ENCODE results near the gene PAGR1. TPM values are rescaled to one million over a fixed set of nuclear protein-coding genes. Genes with fewer than 3 reads are reported as not detected.
"Not testable (repeated sequence)": the region's sequence is repeated elsewhere in the genome, so short reads cannot be mapped to it uniquely, and the experiment has no call there.

Gene PAGR1
- total and polyA plus RNA-seq, 8 donors, result 16.4 to 40.6 (median 29.0) TPM

DNA sequence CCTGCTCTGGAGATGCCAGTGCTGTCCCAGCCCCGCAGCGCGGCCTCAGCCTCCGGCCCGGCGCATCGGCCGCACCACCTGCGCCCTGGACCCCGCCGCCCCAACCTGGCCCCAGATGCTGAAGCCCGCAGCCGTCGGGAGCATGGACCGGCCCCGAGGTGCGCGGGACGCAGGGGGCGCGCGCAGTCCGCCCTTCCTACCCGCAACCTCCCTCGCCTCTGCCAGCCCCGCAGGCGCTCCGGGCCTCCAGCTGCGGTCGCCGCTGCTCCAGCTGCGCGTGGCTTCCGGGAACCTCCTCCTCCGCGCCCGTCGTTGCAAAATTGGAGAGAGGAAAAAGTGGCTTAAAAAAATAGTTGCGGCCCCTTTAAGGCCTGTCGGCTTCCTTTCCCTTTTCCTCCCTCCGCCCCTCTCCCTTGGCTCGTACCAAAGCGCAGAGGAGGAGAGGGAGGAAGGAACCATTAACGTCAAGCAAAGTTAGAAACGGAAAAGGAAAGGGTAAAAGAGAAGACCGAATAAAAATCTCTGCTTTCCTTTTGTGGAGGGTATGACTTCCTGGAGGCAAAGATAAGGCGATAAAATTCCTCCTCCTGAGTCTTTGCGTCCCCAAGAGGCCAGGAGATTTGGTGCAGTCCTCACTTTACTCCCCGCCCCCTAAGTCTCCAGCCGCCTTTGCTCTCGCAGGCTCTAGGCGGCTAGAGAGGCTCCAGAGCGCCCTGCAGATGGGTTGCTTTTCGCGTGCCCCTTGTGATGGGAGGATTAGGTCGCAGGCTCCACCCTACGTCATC, 47.1 kb downstream of the PAGR1 start, which contains the start of gene CDIPT:
TSS of gene CDIPT (minus strand) at position 343 of the 785 bp plus-strand sequence. CDS start 369 bp downstream, outside the sequence.
- H3K9me3 ChIP-seq, result no peaks in the 10 kb centered on the region
- peak; percentile 94 to 97 (median 96) for DNase-seq
- H3K27ac ChIP-seq, result peak within 1 kb of the TSS; percentile 84 to 87
- peak; percentile 99 for ATAC-seq
- H3K4me3 ChIP-seq, result peak within 1 kb of the TSS; percentile 81 to 86
- peaks cover 9 to 24% of the 10 kb centered on the region in 2 donors for H3K4me1 ChIP-seq
- peak; percentile 29 to 62 for TF ChIP-seq CTCF (IDR thresholded peaks at IDR 0.05)
- H3K27me3 ChIP-seq, result no peaks in the 10 kb centered on the region
- H3K36me3 ChIP-seq, result peaks cover 0 to 30% of the 10 kb centered on the region in 2 donors
- intact Hi-C loops (cut with DNase I), result loop anchor here in 1 of 2 donors (10.0 kb wide), 1 partner anchor 62 kb away; the partner anchor contains the start of gene KCTD13

DNA sequence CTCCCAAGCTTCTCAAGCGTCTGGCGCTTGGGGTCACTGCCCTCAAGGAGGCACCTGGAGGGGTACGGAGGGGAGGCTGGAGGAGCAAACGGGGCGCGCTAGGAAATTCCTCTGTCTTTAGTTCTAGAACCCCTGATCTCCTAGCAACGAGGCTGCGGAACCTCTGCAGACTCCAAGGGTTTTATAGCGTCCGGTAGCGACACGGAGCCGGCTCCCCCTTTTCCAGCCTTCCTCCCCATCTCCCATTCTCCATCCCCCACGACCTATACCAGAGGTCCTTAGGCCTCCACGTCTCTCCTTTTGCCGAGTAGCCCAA, 47.7 kb downstream of the PAGR1 start:
- H3K4me1 ChIP-seq, result peaks cover 9 to 24% of the 10 kb centered on the region in 2 donors
- intact Hi-C loops (cut with DNase I), result loop anchor here in 1 of 2 donors (10.0 kb wide), 1 partner anchor 61 kb away; the partner anchor contains the start of gene KCTD13
- H3K27ac ChIP-seq, result peak overlapping the region; percentile 84 to 87
- no peaks in the 10 kb centered on the region for H3K9me3 ChIP-seq
- TF ChIP-seq CTCF (IDR thresholded peaks at IDR 0.05), result no peak
- no peaks in the 10 kb centered on the region for H3K27me3 ChIP-seq
- peaks cover 0 to 25% of the 10 kb centered on the region in 2 donors for H3K36me3 ChIP-seq
- peak overlapping the region in 1 of 2 donors; percentile 81 for H3K4me3 ChIP-seq
- ATAC-seq (no peak), DNase-seq (no peak)

DNA sequence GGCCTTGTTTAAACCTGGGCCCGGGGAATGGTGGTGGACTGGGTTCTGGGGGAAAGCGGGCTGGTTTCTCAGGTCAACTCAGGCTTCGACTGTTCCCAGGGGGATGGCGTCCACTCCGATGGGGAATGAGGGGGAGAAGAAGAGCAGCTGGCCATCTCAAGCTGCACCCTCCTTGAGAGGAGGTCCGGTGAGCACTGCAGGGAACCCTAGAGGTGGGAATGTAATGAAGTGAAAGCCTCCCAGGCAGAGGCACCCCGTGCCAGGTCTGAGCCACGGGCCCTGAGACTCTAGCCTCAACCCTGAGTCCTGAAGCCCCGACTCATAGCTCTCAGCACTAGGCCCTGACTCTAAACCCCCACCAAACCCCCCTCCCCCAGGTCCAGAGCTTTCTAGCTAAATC, 48.3 kb downstream of the PAGR1 start:
- Histone ChIP-seq H3K36me3 (peaks cover 0 to 19% of the 10 kb centered on the region in 2 donors), H3K9me3 (no peaks in the 10 kb centered on the region), H3K27me3 (no peaks in the 10 kb centered on the region), H3K4me1 (peaks cover 9 to 24% of the 10 kb centered on the region in 2 donors), H3K27ac (no peak overlapping the region), H3K4me3 (no peak overlapping the region)
- no peak for TF ChIP-seq CTCF (IDR thresholded peaks at IDR 0.05)
- ATAC-seq (no peak), DNase-seq (no peak)
- intact Hi-C loops (cut with DNase I), result loop anchor here in 1 of 2 donors (10.0 kb wide), 1 partner anchor 61 kb away; the partner anchor contains the start of gene KCTD13

DNA sequence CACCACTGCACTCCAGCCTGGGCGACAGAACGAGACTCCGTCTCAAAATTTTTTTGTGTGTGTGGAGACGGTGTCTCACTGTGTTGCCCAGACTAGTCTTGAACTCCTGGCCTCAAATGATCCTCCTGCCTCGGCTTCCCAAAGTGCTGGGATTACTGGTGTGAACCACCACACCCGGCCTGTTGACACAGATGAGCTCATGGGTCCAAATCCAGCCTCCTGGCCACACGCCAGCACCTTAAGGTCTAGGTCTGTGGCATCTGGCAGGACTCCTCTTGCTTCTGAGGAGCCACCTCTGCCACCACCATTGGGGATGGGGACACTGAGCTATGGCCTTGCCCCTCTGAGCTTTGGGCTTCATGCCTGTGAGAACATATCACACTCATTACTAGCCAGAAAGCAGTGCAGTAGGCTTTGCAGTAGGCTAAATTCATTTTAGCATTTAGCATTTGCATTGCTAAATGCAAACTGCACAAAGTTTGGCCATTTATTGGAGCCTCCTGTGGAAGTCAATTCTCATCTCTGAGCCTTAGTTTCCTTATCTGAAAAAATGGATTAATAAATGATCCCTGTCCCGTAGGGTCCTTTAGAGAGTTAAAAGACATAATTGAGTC, 52.6 kb downstream of the PAGR1 start:
- TF ChIP-seq CTCF (IDR thresholded peaks at IDR 0.05), result no peak
- intact Hi-C loops (cut with DNase I), result loop anchor here in 1 of 2 donors (10.0 kb wide), 1 partner anchor 56 kb away; the partner anchor contains the start of gene KCTD13
- H3K4me1 ChIP-seq, result peaks cover 0 to 4% of the 10 kb centered on the region in 2 donors
- DNase-seq (no peak), ATAC-seq (no peak)
- no peaks in the 10 kb centered on the region for H3K9me3 ChIP-seq
- H3K27ac ChIP-seq, result no peak overlapping the region
- H3K4me3 ChIP-seq, result no peak overlapping the region
- H3K27me3 ChIP-seq, result no peaks in the 10 kb centered on the region
- H3K36me3 ChIP-seq, result no peaks in the 10 kb centered on the region

- not testable (repeated sequence) for H3K4me3 ChIP-seq, H3K9me3 ChIP-seq, H3K36me3 ChIP-seq, DNase-seq, H3K27ac ChIP-seq, ATAC-seq, H3K27me3 ChIP-seq, H3K4me1 ChIP-seq
- intact Hi-C loops (cut with DNase I), result loop anchor here in 1 of 2 donors (10.0 kb wide), 1 partner anchor 56 kb away; the partner anchor contains the start of gene KCTD13
These were observed 53.1 kb downstream of the PAGR1 start for GRCh38 chr16:29869067-29869466.

Other genes starting within 250 kb of the PAGR1 start
- 10 to 100 TPM; 27.7 to 29.1 TPM for gene SPN, start 152.9 kb upstream of the PAGR1 start, total RNA-seq
- gene SPN, start 152.9 kb upstream of the PAGR1 start, polyA plus RNA-seq (ENCODE audit: insufficient read length in 6 of 6), result 1 to 10 TPM; 1.9 to 2.6 (median 2.4) TPM
- 10 to 100 TPM; 21.9 to 27.1 TPM for gene QPRT, start 137.0 kb upstream of the PAGR1 start, total RNA-seq
- 10 to 100 TPM; 46.2 to 58.8 (median 56.1) TPM for gene QPRT, start 137.0 kb upstream of the PAGR1 start, polyA plus RNA-seq (ENCODE audit: insufficient read length in 6 of 6)
- gene C16orf54, start 70.2 kb upstream of the PAGR1 start, total RNA-seq, result 10 to 100 TPM in 1 of 2 donors, 1 to 10 TPM in 1; 3.3 to 13.6 TPM
- gene C16orf54, start 70.2 kb upstream of the PAGR1 start, polyA plus RNA-seq (ENCODE audit: insufficient read length in 6 of 6), result under 1 TPM; 0.33 to 0.73 (median 0.63) TPM
- gene ZG16, start 37.9 kb upstream of the PAGR1 start, total RNA-seq, result not detected
- under 1 TPM in 5 of 6 donors, not detected in 1; 0.06 to 0.10 (median 0.07) TPM for gene ZG16, start 37.9 kb upstream of the PAGR1 start, polyA plus RNA-seq (ENCODE audit: insufficient read length in 6 of 6)
- gene KIF22, start 25.4 kb upstream of the PAGR1 start, total RNA-seq, result 10 to 100 TPM; 24.8 to 32.5 TPM
- 10 to 100 TPM; 48.4 to 92.2 (median 63.9) TPM for gene KIF22, start 25.4 kb upstream of the PAGR1 start, polyA plus RNA-seq (ENCODE audit: insufficient read length in 6 of 6)
- gene MAZ, start 9.6 kb upstream of the PAGR1 start, total RNA-seq, result 100 to 1,000 TPM; 193 to 205 TPM
- 100 to 1,000 TPM; 246 to 353 (median 292) TPM for gene MAZ, start 9.6 kb upstream of the PAGR1 start, polyA plus RNA-seq (ENCODE audit: insufficient read length in 6 of 6)
- gene PRRT2, start 4.0 kb upstream of the PAGR1 start, total RNA-seq, result 1 to 10 TPM in 1 of 2 donors, under 1 TPM in 1; 0.94 to 3.1 TPM
- gene PRRT2, start 4.0 kb upstream of the PAGR1 start, polyA plus RNA-seq (ENCODE audit: insufficient read length in 6 of 6), result 10 to 100 TPM in 5 of 6 donors, 1 to 10 TPM in 1; 9.0 to 15.1 (median 11.2) TPM
- 100 to 1,000 TPM; 236 to 280 TPM for gene MVP, start 4.3 kb downstream of the PAGR1 start, total RNA-seq
- 10 to 100 TPM; 12.5 to 22.8 (median 16.8) TPM for gene MVP, start 4.3 kb downstream of the PAGR1 start, polyA plus RNA-seq (ENCODE audit: insufficient read length in 6 of 6)
- 10 to 100 TPM; 69.5 to 84.8 TPM for gene CDIPT, start 47.1 kb downstream of the PAGR1 start, total RNA-seq
- gene CDIPT, start 47.1 kb downstream of the PAGR1 start, polyA plus RNA-seq (ENCODE audit: insufficient read length in 6 of 6), result 10 to 100 TPM; 72.5 to 80.5 (median 78.3) TPM
- gene SEZ6L2, start 83.4 kb downstream of the PAGR1 start, total RNA-seq, result 10 to 100 TPM in 1 of 2 donors, 1 to 10 TPM in 1; 7.7 to 30.2 TPM
- gene SEZ6L2, start 83.4 kb downstream of the PAGR1 start, polyA plus RNA-seq (ENCODE audit: insufficient read length in 6 of 6), result 1 to 10 TPM; 4.9 to 6.3 (median 5.7) TPM
- gene ASPHD1, start 84.3 kb downstream of the PAGR1 start, total RNA-seq, result 10 to 100 TPM in 1 of 2 donors, 1 to 10 TPM in 1; 3.6 to 15.6 TPM
- under 1 TPM; 0.42 to 0.66 (median 0.61) TPM for gene ASPHD1, start 84.3 kb downstream of the PAGR1 start, polyA plus RNA-seq (ENCODE audit: insufficient read length in 6 of 6)
- gene KCTD13, start 110.1 kb downstream of the PAGR1 start, total RNA-seq, result 10 to 100 TPM; 14.8 to 20.9 TPM
- 10 to 100 TPM; 18.3 to 24.2 (median 21.3) TPM for gene KCTD13, start 110.1 kb downstream of the PAGR1 start, polyA plus RNA-seq (ENCODE audit: insufficient read length in 6 of 6)
- gene TMEM219, start 145.9 kb downstream of the PAGR1 start, total RNA-seq, result 100 to 1,000 TPM; 122 to 154 TPM
- 100 to 1,000 TPM; 103 to 128 (median 114) TPM for gene TMEM219, start 145.9 kb downstream of the PAGR1 start, polyA plus RNA-seq (ENCODE audit: insufficient read length in 6 of 6)
- 10 to 100 TPM; 61.4 to 64.5 TPM for gene TAOK2, start 157.7 kb downstream of the PAGR1 start, total RNA-seq
- 10 to 100 TPM; 47.5 to 71.4 (median 55.0) TPM for gene TAOK2, start 157.7 kb downstream of the PAGR1 start, polyA plus RNA-seq (ENCODE audit: insufficient read length in 6 of 6)
- gene HIRIP3, start 179.5 kb downstream of the PAGR1 start, total RNA-seq, result 10 to 100 TPM; 14.4 to 17.4 TPM
- 10 to 100 TPM; 17.8 to 20.7 (median 18.3) TPM for gene HIRIP3, start 179.5 kb downstream of the PAGR1 start, polyA plus RNA-seq (ENCODE audit: insufficient read length in 6 of 6)
- 10 to 100 TPM; 55.5 to 59.6 TPM for gene INO80E, start 180.1 kb downstream of the PAGR1 start, total RNA-seq
- gene INO80E, start 180.1 kb downstream of the PAGR1 start, polyA plus RNA-seq (ENCODE audit: insufficient read length in 6 of 6), result 10 to 100 TPM; 42.1 to 59.3 (median 47.5) TPM
- gene DOC2A, start 194.9 kb downstream of the PAGR1 start, total RNA-seq, result 1 to 10 TPM; 2.5 to 2.7 TPM
- gene DOC2A, start 194.9 kb downstream of the PAGR1 start, polyA plus RNA-seq (ENCODE audit: insufficient read length in 6 of 6), result 1 to 10 TPM in 5 of 6 donors, under 1 TPM in 1; 0.77 to 5.1 (median 3.2) TPM
- gene C16orf92, start 207.0 kb downstream of the PAGR1 start, total RNA-seq, result not detected
- gene C16orf92, start 207.0 kb downstream of the PAGR1 start, polyA plus RNA-seq (ENCODE audit: insufficient read length in 6 of 6), result not detected
- under 1 TPM in 1 of 2 donors, not detected in 1; 0.29 TPM for gene TLCD3B, start 215.1 kb downstream of the PAGR1 start, total RNA-seq
- 1 to 10 TPM in 3 of 6 donors, under 1 TPM in 3; 0.28 to 1.4 (median 0.96) TPM for gene TLCD3B, start 215.1 kb downstream of the PAGR1 start, polyA plus RNA-seq (ENCODE audit: insufficient read length in 6 of 6)
- gene ALDOA, start 249.6 kb downstream of the PAGR1 start, total RNA-seq, result 1,000 to 10,000 TPM in 1 of 2 donors, 100 to 1,000 TPM in 1; 710 to 1,105 TPM
- gene ALDOA, start 249.6 kb downstream of the PAGR1 start, polyA plus RNA-seq (ENCODE audit: insufficient read length in 6 of 6), result 100 to 1,000 TPM; 299 to 424 (median 350) TPM

All from left lung (tissue), 10 donors.